GM23248 (cell line): ENCODE data around the gene IQGAP2.

Experiments used
- EZH2 ChIP-seq: fragments of 200-600 bp; sonication (generic); IDR thresholded peaks from 2 replicates; pipeline ENCODE4 v1.6.1; 2018; ENCODE audit warnings: antibody characterized with exemption, mild to moderate bottlenecking; ENCODE audit not compliant: insufficient read depth, poor library complexity, severe bottlenecking
- EZH2phosphoT487 ChIP-seq: fragments of 200-600 bp; sonication (generic); IDR thresholded peaks from 2 replicates; pipeline ENCODE4 v1.6.1; 2018; ENCODE audit warnings: antibody characterized with exemption, moderate library complexity, mild to moderate bottlenecking, low read depth; ENCODE audit not compliant: insufficient read depth

DNA sequence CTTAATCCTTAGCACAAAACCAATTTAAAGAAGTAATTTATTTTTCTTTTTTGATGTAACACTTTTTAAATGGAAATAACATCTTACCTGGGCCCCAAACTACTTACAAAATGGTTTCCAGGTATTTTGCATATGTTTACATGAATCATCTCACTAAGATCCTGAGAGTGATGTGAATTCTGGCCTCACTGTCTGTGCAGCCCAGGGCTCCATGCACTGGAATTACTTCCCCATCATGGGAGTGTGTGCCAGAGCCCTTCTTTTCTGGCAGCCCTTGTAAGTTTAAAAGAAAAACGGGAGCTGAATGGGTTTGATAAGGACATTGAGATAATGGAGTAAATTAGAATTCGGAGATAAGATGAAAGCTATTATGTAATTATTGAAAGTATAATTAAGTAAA, 300.6 kb downstream of the IQGAP2 start:
- TF ChIP-seq EZH2 = no peak
- no peak for TF ChIP-seq EZH2phosphoT487
